Measurements from ENCODE around the gene MYO18B. TPM values are rescaled to one million over a fixed set of nuclear protein-coding genes. Genes with fewer than 3 reads are reported as not detected.
A peak's percentile ranks its signal among the peaks of the same experiment; 100 is the strongest.

Gene MYO18B
- 0.05 TPM for total RNA-seq (2021; ENCODE audit: unreplicated experiment)
- polyA plus RNA-seq (2012) = 0.01 TPM in 2 replicates
- Bru-seq, nascent RNA = percentile 14 among the genes with signal in this experiment
- percentile 13 among the genes with signal in this experiment for BruChase-seq, experiment 1, labeled RNA remaining after a 6-hour chase
- percentile 15 among the genes with signal in this experiment for BruChase-seq, experiment 2, labeled RNA remaining after a 2-hour chase
- long read RNA-seq = 0 reads

GRCh38 chr22:25741692-25742626, at the start of gene MYO18B:
Gene MYO18B, plus strand, starts transcription at chr22:25742188. Its CDS starts 18,905 bp downstream, at chr22:25761093.
- TF ChIP-seq ATF3 (IDR thresholded peaks at IDR 0.05) (no peak), ZNF274 (IDR thresholded peaks at IDR 0.05; ENCODE audit: low read depth, low read length) (no peak), ZFX (IDR thresholded peaks at IDR 0.05) (no peak)
- TF ChIP-seq, protein P1, sequence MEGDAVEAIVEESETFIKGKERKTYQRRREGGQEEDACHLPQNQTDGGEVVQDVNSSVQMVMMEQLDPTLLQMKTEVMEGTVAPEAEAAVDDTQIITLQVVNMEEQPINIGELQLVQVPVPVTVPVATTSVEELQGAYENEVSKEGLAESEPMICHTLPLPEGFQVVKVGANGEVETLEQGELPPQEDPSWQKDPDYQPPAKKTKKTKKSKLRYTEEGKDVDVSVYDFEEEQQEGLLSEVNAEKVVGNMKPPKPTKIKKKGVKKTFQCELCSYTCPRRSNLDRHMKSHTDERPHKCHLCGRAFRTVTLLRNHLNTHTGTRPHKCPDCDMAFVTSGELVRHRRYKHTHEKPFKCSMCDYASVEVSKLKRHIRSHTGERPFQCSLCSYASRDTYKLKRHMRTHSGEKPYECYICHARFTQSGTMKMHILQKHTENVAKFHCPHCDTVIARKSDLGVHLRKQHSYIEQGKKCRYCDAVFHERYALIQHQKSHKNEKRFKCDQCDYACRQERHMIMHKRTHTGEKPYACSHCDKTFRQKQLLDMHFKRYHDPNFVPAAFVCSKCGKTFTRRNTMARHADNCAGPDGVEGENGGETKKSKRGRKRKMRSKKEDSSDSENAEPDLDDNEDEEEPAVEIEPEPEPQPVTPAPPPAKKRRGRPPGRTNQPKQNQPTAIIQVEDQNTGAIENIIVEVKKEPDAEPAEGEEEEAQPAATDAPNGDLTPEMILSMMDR (IDR thresholded peaks at IDR 0.05 in 2 of 3, conservative IDR thresholded peaks at IDR 0.05 in 1 of 3; ENCODE audit: borderline replicate concordance in 1 of 3, insufficient read depth in 1 of 3, low read depth in 2 of 3, low read length in 2 of 3) = no peak
- no peaks in the 10 kb centered on the region for H3K9me2 ChIP-seq (ENCODE audit: insufficient read depth)
- H3K4me2 ChIP-seq (ENCODE audit: low read length) = no peak within 1 kb of the TSS
- ChIA-PET CTCF (no interaction called here), RAD21 (ENCODE audit: low non-redundant PET in 1 of 2, low total read pairs in 2 of 2, uncharacterized antibody in 2 of 2, unreplicated experiment in 2 of 2) (interaction anchor here in 1 of 2 experiments (0.6 kb wide), 1 partner anchor 266 kb away, joined by 7 read pairs; no protein-coding TSS in a partner anchor), POLR2A (no interaction called here)
- ATAC-seq = no peak
- BruUV-seq (replicated peaks) = no TSS peak
- H3K27ac ChIP-seq (ENCODE audit: low read depth, low read length) = no peak within 1 kb of the TSS
- H3K9ac ChIP-seq (ENCODE audit: low read length) = no peak within 1 kb of the TSS
- H2AFZ ChIP-seq (ENCODE audit: low read depth, low read length, poor library complexity, severe bottlenecking) = no peak within 1 kb of the TSS
- intact Hi-C loops (cut with micrococcal nuclease) = no loop called here
- H3K79me2 ChIP-seq (ENCODE audit: insufficient read depth, low read length) = no peaks in the 10 kb centered on the region
- H3K4me3 ChIP-seq (replicated peaks in 1 of 2; ENCODE audit: low read depth in 1 of 2, low read length in 2 of 2) = no peak within 1 kb of the TSS
- no peak for DNase-seq (ENCODE audit: low read depth, low spot score)
- H3K9me3 ChIP-seq (ENCODE audit: control insufficient read depth in 1 of 2, insufficient read depth in 1 of 2, low read depth in 1 of 2, low read length in 2 of 2) = no peaks in the 10 kb centered on the region
- peaks cover 6 to 14% of the 10 kb centered on the region in 2 experiments for H3K4me1 ChIP-seq (ENCODE audit: control insufficient read depth in 1 of 2, insufficient read depth in 2 of 2, low read length in 2 of 2)
- H3K27me3 ChIP-seq (ENCODE audit: insufficient read depth, low read length) = no peaks in the 10 kb centered on the region
- H3K36me3 ChIP-seq (ENCODE audit: control insufficient read depth in 1 of 2, insufficient read depth in 2 of 2, low read length in 2 of 2) = no peaks in the 10 kb centered on the region
- H4K20me1 ChIP-seq (ENCODE audit: insufficient read depth) = no peaks in the 10 kb centered on the region
